Activated CD8-positive, alpha-beta memory T cell treated with anti-CD3 and anti-CD28 coated beads, Interleukin-2, amount 50 U/mL, for 48 hours (primary cell): ENCODE results near the gene AGBL3.

ENCODE experiments used
- DNase-seq: peaks from one replicate; pipeline ENCODE4 v3.0.0-alpha.2; 2020

The AGBL3 gene

DNA sequence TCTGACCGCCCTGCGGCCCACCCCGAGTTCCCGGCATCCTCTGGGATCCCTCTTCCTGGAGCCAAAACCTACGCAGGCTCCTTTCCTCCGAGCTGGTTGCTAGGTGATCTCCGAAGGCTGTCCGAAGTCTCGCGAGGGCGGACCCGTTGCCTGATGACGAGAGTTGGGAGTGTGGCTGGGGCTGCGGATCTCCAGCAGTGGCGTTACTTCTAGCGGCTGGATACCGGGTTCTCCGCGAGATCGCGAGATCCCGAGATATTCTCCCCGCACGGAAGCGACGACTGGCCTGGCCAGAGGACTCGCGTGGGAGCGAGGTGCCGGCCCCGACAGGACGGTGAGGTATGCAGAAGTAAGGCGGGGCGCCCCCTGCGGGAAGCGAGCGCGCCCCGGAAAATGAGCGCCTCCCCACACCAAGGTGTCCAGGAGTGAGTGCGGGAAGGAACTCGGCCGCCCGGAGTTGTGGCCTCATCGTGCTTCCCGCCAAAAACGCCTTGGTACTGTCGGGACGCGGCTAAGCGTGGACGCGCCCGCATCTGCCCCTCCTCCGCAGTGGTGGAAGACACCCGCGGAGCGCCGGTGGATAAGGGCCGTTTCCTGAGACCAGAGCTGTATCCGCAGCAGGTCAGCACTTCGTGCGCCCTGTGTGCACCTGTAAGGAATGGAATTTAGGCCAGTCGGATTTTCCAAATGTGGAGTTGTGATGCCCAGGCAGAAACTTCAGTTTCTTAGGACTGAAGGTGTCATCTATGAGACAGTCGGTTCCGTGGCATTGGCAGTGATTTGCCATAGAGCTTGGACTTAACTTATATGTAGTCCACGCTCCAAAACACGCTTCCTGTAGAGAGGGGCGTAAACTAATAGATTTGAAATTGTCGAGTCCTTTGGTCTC is at the start of gene AGBL3:
AGBL3 (plus strand) TSS at position 146 of the 889 bp plus-strand sequence. CDS start 1,426 bp downstream, outside the sequence.
- peak; percentile 93 for DNase-seq

DNA sequence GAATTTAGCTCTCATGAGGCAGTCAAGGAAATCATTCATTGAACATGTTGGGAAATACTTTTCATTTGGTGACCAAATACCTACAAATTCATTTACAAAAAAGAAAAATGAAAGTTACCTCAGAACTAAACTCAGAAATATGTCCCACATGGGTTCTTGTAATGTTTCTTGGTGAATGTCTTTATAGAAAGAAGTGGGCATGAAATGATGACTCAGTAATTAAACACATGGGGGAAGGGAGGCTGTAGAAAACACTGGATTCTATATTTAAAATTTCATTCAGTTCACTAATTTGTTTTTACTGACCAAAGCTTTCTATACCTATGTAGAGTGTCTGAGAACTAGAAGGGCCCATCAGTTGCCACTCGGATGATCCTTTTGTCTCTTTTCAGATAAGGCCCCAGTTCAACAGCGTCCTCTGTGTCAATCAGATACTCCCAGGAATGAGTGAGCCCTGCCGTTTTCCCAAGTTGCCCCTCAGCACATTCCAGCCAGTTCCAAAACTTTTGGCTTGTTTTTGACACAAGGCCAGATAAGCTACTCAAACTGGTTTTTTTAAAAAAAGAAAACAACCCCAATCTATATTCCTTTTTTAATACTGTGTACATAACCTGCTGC is 49.3 kb upstream of the AGBL3 start:
- DNase-seq: no peak

DNA sequence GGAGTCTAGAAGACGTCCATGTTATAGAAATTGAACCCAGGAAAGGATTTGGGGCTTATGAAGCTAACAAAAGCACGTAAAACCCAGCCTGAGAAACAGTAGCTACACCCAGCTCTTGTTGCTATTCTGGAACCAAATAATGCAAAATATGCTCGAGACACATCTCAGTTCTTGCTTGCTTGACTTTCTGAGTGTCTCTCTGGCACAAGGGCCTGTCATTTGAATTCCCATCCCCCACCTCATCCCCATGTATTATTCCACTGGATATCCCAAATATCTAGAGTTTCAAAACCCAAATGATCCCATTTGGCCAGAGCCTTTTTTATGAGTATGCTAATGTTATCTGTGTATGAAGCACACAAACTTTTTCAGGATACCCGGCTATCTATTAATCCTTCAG is 48.2 kb upstream of the AGBL3 start:
- no peak for DNase-seq

DNA sequence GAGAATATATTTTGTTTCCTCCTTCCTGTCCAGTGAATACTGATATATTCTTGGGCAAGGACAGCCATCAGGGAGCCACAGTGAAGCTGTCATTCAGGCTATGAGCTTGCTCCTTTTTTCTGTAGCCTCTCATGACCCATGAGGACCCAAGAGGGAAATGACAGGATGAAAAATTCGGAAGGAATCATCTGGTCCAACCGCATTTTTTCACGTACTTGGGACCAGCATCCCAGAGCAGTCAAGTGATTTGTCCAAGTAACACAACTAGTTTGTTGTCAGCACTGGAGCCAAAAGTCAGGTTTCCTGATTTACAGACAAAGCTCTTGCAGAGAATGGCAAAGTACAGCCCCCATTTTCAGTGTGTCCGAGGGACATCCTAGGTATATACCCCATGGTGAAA is 47.2 kb upstream of the AGBL3 start:
- no peak for DNase-seq

- DNase-seq: no peak
Observed at GRCh38 chr7:134940729-134941128, 45.6 kb upstream of the AGBL3 start.

GRCh38 chr7:134941185-134941900 is 45.0 kb upstream of the AGBL3 start:
- no peak for DNase-seq

- DNase-seq: no peak
Observed at GRCh38 chr7:134941952-134942351, 44.4 kb upstream of the AGBL3 start.

- DNase-seq: no peak
Observed at GRCh38 chr7:134942690-134943466, 43.4 kb upstream of the AGBL3 start.

DNA sequence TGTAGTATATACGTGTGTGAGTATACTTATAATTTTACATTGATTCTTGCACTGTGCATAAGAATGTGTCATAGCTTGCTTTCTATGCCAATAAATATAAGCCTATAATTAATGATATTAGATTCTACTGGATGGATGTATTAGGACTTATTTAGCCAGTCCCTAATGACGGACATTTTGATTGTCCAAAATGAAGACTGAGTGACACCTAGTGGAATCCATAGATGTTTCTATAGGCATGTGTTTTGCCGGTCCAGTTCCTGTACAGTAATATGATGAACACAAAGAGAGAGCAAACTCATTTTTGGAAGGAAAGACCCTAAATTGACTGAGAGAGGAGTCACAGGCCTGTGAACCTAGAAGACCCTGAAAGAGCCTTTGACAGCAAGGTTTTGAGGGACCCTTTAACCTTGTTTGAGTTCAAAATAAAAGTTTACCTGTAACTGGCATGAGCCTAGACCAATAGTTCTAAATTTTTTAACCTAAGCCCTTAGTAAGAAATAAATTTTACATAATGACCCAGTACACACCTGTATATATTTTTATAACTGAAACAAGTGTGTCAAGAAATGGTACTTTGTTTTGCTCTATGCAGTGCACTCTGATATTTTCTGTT is 42.4 kb upstream of the AGBL3 start:
- DNase-seq: no peak

GRCh38 chr7:134945691-134946090 is 40.6 kb upstream of the AGBL3 start:
- no peak for DNase-seq

GRCh38 chr7:134946260-134946659 is 40.0 kb upstream of the AGBL3 start:
- DNase-seq: no peak

- DNase-seq: no peak
Observed at GRCh38 chr7:134947329-134947728, 39.0 kb upstream of the AGBL3 start.

- no peak for DNase-seq
Observed at GRCh38 chr7:134947831-134948230, 38.5 kb upstream of the AGBL3 start.

GRCh38 chr7:134948246-134948645 is 38.1 kb upstream of the AGBL3 start:
- no peak for DNase-seq

GRCh38 chr7:134948736-134949135 is 37.6 kb upstream of the AGBL3 start:
- no peak for DNase-seq

GRCh38 chr7:134949171-134949570 is 37.1 kb upstream of the AGBL3 start:
- DNase-seq: no peak

GRCh38 chr7:134954197-134955082 is 31.9 kb upstream of the AGBL3 start:
- DNase-seq: no peak

GRCh38 chr7:134957005-134957404 is 29.3 kb upstream of the AGBL3 start:
- no peak for DNase-seq

- no peak for DNase-seq
Observed at GRCh38 chr7:134959810-134960209, 26.5 kb upstream of the AGBL3 start.

DNA sequence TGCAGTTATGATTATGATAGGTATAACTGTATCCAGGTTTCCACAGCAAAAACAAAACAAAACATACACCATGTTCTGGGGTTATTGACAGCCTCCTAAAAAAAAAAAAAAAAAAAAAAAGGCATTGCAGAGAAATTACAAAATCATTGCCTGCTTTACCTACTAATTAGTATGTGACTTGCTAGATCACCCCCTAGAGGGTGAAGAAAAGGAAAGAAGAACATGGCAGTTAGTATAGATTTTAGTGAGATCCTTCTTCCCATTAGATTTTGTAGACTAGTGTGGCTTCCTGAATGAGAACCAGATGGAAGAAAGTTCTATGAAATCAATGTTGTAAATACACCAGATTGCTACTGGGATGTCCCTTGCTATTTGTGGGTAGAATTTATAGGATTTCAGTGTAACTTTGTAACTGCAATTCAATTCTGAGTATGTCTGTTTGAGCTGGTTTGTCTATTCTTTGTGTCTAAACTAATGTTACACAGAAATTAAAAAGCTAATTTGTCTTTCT is 24.0 kb upstream of the AGBL3 start:
- no peak for DNase-seq

DNA sequence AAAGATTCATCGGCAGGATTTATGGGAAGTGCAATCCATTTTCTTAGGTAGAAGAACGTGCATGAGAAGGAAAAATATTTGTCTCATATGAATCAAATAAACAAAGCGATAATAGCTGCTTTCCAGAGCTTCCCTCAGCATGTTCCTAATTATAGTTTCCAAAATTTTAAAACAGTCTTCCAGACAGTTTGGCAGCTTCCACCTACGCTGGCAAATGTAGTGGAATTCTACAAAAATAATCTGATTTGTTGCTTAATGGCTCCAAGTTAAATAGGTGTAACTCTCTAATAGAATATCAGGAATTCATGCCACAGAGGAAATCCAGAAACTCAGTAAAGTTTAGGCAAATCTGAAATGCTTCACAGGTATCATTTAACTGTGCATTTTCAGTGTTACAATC is 23.3 kb upstream of the AGBL3 start:
- DNase-seq: no peak
